Measurements from ENCODE around the gene SUN5.
"Not testable (repeated sequence)": the region's sequence is repeated elsewhere in the genome, so short reads cannot be mapped to it uniquely, and the experiment has no call there.

The SUN5 gene

GRCh38 chr20:33004141-33004751, at the start of gene SUN5:
TSS of gene SUN5 (minus strand) at chr20:33004433. CDS start at chr20:33004340, 93 bp downstream.
- DNase-seq: no peak

GRCh38 chr20:33053291-33054106, 49.3 kb upstream of the SUN5 start, which contains the start of gene BPIFB3:
TSS of gene BPIFB3 (plus strand) at chr20:33053903. CDS start at chr20:33055436, 1,533 bp downstream.
- no peak for DNase-seq

GRCh38 chr20:33051333-33051732, 47.1 kb upstream of the SUN5 start:
- no peak for DNase-seq

- no peak for DNase-seq
Measured at GRCh38 chr20:33046412-33046811, 42.2 kb upstream of the SUN5 start.

- not testable (repeated sequence) for DNase-seq
Measured at GRCh38 chr20:33045129-33045721, 41.0 kb upstream of the SUN5 start.

- no peak for DNase-seq
Measured at GRCh38 chr20:33043731-33044181, 39.5 kb upstream of the SUN5 start.

GRCh38 chr20:33042983-33043730, 38.9 kb upstream of the SUN5 start:
- no peak for DNase-seq

- no peak for DNase-seq
Measured at GRCh38 chr20:33042430-33042829, 38.2 kb upstream of the SUN5 start.

- no peak for DNase-seq
Measured at GRCh38 chr20:33038243-33038642, 34.0 kb upstream of the SUN5 start.

- no peak for DNase-seq
Measured at GRCh38 chr20:33037456-33037855, 33.2 kb upstream of the SUN5 start.

- no peak for DNase-seq
Measured at GRCh38 chr20:33034901-33035492, 30.8 kb upstream of the SUN5 start.

GRCh38 chr20:33034115-33034514, 29.9 kb upstream of the SUN5 start:
- DNase-seq: no peak

- DNase-seq: no peak
Measured at GRCh38 chr20:33033381-33033780, 29.1 kb upstream of the SUN5 start.

- DNase-seq: no peak
Measured at GRCh38 chr20:33032555-33032954, 28.3 kb upstream of the SUN5 start.

GRCh38 chr20:33031531-33031930, 27.3 kb upstream of the SUN5 start, which contains the start of gene BPIFB6:
TSS of gene BPIFB6 (plus strand) at chr20:33031648. CDS start at chr20:33031648, 0 bp downstream.
- DNase-seq: no peak

GRCh38 chr20:33030569-33030968, 26.3 kb upstream of the SUN5 start:
- no peak for DNase-seq

- no peak for DNase-seq
Measured at GRCh38 chr20:33030076-33030475, 25.8 kb upstream of the SUN5 start.

GRCh38 chr20:33028875-33029274, 24.6 kb upstream of the SUN5 start:
- DNase-seq: no peak

- DNase-seq: no peak
Measured at GRCh38 chr20:33027769-33028751, 23.8 kb upstream of the SUN5 start.

GRCh38 chr20:33026779-33027759, 22.8 kb upstream of the SUN5 start:
- no peak for DNase-seq
